Stimulated activated CD8-positive, alpha-beta memory T cell treated with anti-CD3 and anti-CD28 coated beads, Interleukin-12 subunit alpha, Interleukin-12 subunit beta, amount 100 ng/mL, for 1 hour (primary cell): ENCODE data around the gene ARMH1.
A peak's percentile ranks its signal among the peaks of the same experiment; 100 is the strongest.
"Not testable (repeated sequence)": the region's sequence is repeated elsewhere in the genome, so short reads cannot be mapped to it uniquely, and the experiment has no call there.

ENCODE experiments used
- DNase-seq: peaks from one replicate; pipeline ENCODE4 v3.0.0-alpha.2; 2020; ENCODE audit warnings: low read depth

Gene ARMH1

DNA sequence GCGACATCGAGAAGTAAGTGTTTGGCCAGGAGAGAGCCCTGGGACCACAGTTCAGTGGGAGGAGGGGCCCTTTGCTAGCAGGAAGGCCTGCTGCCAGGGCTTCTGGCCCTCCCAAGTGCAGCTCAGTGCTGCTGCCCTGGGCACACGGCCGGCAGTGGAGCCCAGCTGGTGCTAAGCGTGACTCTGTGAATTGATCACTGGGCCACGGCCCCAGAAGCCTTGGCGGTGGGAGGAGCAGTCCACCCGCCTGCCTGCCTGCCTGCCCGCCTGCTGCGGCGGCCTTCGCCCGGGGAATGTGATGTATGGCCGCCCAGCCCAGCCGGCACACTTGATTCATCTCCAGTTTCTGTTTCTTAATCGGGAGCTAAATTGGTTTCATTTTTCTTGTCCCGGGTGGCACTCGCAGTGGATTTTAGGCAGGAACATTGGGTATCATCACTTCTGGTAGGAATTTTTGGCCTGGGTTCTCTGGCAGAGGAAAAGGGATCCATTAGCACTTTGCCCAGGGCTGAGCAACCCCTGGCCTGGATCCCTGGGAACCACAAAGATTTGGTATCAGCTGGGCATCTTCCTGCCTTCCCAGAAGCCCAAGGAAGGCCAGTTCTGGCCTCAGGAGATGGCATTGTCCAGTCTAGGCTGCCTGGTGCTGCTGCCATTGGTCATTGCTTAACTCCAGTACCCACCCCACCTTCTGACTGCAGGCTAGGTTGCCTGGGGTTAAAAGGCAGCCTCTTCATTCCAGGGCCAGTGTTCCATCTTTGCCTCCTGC is 28.9 kb upstream of the ARMH1 start:
- no peak for DNase-seq

DNA sequence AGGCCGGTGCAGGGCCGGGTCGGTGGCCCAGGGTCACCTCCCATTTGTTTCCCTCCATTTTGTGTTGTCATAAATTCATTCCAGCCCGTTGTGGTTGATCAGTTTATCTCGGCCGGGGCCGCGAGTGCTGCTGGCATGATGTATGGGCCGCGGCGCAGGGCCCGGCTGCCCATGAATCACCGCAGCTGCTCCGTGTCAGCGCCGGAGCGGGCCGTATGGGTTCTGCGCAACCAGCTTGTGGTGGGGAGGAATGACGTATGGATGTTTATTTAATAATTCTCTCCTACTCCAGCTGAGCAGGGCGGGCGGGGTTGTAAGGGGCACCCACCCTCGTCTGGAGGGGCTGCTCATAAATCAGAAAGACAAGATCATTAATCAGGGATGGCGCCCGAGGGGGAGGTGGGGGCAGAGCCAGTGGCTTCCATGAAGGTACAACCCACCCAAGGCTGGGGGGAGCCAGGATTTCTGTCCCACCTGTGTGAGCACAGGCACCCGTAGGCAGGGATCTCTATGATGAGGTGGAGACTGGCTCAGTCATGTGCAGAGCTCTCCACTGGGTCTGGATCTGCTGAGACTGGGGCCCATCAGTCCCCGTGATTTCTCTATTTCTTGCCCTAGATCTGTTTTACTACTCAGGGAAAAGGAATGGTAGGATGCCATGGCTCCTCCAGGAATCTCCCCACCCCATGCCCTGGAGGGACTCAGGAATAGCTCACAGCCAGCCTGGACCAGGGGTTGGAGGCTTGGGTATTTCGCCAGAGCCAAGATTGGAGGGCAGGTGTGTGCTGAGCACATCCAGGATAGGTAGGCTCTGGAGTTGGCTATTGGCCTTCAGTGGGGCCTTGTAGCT is 28.0 kb upstream of the ARMH1 start:
- no peak for DNase-seq

DNA sequence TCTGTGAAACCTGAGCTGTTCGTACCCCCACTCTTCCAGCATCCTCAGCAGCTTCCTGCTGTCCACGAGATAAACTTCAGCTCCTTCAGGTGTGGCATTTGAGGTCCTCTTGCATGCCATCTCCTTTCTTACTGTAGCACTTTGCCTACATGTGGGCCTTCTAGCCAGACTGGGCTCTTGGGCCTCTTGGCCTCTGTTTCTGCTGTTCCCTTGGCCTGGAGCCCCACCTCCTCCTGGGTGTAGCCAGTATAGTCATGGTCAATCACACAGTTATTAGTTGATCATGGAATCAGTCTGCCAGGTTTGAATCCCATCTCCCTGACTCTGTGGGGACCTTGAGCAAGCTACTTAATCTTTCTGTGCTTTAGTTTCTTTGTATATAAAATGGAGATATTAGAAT is 26.6 kb upstream of the ARMH1 start:
- DNase-seq = no peak

DNA sequence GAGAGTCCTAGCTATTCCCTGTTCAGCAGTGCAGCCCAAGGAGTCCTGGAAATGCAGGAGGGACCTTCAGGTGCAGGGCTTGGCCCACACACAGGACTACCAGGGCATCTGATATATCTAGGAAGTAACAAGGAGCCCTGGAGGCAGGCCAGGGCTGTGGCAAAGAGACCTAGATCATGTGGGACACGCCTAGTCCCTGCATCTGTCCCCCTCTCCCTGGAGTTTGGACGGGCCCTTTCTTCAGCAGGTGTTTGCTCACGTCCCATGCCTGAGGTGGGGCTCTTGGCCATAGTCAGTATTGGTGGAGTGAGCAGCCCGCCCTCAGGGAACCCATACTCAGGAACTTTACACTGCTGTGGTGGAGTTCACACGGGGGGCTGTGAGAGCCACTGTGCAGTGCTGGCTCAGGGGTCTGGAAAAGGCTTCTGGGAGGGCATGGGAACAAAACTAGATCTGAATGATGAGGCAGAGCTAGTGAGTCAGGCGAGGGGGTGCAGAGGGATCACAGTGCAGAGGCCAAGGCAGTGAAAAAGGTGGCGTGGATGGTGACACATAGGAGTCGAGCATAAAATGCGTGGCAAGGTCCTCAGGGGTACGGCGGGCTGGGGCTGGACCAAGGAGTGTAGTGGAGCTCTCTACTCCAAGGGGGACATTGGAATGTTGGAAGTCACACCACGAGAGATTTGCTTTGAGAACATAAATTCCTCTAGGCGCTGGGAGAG is 25.8 kb upstream of the ARMH1 start:
- DNase-seq = no peak

DNA sequence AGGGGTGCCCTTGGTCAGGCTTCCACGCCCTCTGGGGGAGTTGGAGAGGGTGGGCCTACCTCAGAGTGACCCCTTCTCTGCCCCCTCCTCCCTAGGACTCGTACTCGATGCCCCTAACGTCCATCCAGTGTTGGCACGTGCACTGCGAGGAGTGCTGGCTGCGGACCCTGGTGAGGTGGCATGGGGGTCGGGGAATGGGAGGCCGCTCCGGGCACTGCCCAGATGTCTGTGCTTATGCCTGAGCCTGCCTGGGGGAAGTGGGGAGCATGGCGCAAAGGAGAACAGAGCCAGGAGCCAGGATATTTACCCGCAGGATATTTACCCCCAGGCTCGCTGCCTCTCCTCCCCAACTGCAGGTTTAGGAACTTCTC is 24.7 kb upstream of the ARMH1 start:
- DNase-seq = no peak

DNA sequence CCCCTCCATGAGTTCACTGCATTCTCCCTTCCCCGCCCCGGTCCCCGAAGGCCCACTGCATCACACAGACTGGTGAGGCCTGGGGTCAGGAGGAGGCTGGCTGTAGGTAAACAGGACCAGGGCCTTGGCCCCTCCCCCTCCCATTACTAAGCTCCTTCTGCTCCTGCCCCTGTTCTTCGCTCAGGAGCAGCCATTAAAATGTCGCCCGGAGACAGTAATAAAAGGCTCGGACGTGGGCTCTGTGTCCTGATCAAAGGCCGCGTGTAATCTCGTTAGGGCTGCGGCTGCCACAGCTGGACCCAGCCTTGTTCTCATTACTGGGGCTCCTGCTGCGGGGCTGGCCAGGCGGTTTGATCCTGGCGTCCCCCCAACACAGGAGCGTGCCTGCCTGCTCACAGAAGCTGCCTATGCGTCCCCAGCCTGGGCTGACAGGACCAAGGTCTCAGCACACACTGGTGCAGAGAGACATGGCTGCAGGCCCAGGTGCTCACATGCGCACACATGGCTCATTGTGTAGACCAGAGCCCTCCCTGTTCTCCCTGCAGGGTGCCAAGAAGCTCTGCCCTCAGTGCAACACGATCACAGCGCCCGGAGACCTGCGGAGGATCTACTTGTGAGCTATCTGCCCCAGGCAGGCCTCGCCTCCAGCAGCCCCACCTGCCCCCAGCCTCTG is 24.2 kb upstream of the ARMH1 start:
- no peak for DNase-seq

DNA sequence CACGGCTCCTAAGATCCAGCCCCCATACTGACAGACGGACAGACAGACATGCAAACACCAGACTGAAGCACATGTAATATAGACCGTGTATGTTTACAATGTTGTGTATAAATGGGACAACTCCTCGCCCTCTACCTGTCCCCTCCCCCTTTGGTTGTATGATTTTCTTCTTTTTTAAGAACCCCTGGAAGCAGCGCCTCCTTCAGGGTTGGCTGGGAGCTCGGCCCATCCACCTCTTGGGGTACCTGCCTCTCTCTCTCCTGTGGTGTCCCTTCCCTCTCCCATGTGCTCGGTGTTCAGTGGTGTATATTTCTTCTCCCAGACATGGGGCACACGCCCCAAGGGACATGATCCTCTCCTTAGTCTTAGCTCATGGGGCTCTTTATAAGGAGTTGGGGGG is 23.4 kb upstream of the ARMH1 start:
- DNase-seq = no peak

DNA sequence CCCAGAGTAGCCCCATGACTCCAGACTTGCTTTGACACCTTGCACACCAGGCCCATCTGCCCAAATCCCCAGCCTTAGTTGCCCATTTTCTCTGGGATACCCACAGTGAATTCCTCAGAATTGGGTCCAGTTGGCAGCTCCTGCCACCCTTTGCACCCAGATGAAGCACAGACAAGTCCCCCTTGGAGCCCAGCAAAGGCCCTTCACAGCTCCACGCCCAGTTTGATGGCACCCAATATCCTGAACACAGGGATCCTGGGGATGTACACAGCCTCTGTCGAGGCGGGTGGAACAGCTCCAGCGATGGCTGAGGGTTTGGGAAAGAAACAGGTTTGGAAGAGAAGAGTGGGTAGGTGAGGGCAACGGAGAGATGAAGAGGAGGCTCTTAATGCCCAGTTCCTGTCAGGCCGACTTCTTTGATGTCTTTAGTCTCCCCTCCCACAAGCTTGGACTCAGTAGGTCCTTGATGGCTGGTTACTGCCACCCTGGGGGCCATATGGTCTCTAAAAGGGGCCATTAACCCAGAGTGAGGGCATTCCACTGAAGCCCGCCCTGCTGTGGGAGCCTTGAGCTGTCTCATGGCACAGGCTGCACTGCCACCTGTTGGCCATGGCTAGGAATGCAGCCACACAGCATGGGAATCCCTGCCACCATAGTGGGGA is 21.9 kb upstream of the ARMH1 start:
- peak; percentile 59 for DNase-seq

DNA sequence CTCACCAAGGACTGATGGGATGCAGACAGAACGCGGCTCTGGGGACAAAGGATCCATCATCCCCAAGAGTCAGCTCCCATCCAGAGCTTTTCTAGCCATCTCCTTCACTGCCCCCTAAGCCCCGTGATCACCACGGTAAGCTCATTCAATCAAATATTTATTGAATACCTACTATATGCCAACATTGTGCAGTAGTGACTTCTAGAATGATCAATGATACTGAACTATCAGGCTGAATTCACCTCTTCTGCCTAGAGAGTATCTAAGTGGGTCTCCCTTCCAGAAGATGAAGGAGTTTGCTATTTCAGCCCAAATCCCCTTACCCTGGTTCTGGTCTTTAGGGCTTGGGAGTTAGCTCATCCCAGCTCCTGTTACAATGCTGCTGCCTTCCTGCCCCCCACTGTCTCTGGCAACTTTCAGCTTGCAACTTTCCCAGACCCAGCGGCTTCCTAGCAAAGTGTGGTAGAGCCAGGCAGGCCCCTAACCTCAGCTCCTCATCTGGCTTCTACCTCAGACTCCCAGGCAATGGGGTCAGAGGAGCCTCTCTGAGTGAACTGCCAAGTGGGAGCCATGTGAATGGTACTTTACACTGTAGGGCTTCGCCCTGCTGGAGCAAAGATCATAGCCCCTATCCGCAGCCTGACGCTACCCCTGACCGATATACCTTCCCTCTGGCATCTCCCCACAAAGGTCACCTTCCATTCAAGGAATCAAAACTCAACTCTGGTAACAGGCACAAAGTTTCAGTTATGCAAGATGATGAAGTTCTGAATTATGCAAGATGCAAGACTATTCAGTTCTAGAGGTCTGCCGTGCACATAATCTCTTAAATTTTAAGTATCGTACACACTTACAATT is 21.2 kb upstream of the ARMH1 start:
- DNase-seq = no peak

DNA sequence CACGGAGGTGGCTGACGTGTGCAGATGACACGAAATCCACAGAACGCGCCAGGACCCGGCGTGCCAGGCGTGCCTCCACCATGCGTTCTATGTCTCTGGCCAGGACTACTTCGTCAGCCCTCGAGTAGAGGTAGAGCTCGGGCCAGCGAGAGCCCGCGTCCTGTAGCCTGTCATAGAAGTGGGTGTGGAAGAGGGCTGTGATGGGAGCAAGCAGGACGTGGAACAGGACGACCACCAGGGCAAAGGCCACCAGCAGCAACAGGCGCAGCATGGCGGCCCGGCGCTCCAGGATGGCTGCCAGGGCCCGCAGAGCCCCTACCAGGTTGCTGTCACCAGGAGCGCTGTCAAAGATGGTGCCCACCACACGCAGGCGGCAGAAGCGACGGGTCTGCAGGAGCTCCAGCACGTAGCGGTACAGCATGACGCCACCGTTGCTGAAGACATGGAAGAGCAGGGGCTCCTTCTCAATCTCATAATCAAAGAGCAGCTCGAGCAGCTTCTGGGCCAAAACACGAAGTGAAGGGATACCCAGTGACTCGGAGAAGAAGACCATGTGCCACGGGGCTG is 19.8 kb upstream of the ARMH1 start:
- DNase-seq = no peak

DNA sequence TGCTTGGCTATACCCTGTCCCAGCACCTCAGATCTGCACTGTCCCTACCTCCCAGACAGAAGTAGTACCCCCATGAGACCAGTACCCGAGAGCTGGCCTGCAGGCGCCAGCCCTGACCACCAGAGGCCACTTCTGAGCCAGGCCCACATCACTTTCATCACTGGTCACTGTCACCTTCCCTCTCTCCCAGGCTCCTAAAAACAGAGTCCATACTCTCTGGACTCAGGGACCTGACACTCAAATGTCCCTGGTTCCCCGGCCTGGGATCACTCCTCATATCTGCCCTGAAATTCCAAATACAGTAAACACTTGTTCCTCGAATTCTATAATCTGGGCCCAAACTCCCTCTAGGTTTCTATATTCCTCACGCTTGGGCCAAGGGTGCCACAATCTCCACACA is 18.9 kb upstream of the ARMH1 start:
- no peak for DNase-seq

DNA sequence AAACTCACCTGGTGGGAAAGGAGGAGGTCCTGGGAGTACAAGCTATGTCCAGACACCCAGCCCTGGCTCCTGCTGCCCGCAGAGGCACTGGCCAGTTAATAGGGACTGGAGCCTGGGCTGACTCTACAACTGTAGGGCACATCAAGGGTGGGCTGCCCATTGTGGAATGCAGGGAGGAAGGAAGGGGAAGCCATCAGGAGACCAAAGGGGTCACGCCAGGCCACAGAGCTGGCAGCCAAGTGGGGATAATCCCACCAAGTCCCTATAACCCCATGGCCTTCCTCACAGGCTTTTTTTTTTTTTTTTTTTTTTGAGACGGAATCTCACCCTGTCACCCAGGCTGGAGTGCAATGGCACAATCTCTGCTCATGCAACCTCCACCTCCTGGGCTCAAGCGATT is 14.9 kb upstream of the ARMH1 start:
- no peak for DNase-seq

DNA sequence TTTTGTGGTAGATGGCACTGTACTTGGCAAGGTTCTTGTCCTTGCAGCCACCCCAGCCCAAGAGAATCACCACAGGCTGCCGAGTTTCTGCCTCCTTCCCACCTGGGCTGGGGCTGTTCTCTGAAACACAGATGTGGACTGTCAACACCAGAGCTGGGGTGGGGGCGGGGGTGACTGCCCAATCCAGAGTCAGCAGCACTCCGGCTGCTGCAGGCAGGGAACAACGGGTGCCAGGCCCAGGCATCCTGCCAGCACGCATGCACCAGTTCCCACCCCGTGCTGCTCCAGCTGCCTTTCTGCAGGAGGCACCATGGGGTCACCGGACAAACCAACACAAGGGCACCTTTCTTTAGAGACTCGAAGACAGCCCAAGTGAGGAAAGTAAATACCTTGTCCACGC is 14.3 kb upstream of the ARMH1 start:
- DNase-seq = no peak

DNA sequence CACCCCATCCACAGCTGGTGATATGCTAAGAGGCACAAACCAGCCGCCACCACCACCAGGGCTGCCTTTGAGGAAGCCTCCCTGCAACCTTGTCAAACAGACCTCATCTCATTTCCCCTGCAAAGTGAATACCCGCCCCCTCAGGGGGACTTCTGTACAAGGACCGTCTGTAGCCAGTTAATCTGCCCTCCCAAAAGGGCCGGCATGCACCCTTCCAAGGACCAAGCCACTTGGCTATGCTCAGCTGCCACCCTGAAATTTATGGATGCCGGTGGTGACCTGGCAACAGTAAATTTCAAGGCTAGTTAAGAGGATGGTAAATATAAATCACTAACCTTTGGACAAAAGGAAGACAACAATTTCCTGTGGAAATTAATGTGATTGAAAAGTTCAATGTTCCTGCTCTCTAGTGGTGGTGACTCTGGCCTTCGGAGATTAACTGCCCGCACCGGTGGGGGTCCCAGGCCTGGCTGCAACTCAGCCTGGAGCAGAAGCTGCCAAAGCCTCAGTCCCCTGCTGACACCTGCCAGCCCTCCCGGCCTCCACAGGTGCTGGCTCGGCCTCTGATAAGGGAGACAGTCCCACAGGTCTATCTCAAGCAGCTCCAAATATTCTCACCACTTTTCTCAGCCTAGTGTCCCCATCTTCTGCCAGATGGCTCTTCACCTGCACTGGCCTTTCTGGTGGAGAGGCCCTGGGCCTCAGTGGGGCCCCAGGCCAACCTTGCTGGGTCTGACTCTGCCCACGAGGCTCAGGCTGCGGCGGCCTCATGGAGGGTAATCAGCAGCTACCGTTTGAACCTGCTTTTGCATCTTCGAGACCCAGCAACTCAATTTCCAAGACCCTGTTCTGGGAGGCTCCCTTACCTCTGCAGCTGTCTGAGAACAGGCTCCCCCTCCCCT is 12.5 kb upstream of the ARMH1 start:
- no peak for DNase-seq

DNA sequence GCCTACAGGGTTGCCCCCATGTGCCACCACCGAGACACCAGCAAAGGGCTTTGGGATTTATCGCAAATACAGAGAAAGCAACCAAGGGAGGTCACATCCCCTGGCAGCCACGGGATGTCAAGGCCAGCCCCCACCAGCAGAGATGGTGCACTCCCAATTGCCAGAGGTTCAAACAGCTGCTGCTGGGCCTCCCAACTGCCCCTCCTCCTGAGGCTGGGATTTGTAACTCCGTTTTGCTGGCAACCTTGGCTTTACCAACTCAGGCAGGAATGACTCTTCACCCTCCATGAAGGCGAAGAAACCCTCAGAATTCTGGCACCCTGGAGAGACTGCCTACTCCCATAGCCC is 11.9 kb upstream of the ARMH1 start:
- DNase-seq = no peak

DNA sequence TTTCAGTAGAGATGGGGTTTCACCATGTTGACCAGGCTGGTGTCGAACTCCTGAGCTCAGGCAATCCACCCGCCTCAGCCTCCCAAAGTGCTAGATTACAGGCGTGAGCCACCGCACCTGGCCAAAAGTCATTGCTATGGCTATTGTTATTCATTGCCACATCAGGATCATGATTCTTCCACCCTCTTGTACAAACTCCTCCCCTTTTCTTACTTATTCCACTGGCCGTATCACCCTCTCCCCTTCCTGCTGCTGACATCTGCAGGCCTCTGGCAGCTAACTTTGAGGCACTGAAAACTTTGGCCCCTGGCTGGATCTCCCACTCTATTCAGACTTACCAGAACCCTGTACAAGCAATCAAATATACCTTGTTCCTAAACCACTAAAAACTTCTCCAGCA is 11.1 kb upstream of the ARMH1 start:
- no peak for DNase-seq

DNA sequence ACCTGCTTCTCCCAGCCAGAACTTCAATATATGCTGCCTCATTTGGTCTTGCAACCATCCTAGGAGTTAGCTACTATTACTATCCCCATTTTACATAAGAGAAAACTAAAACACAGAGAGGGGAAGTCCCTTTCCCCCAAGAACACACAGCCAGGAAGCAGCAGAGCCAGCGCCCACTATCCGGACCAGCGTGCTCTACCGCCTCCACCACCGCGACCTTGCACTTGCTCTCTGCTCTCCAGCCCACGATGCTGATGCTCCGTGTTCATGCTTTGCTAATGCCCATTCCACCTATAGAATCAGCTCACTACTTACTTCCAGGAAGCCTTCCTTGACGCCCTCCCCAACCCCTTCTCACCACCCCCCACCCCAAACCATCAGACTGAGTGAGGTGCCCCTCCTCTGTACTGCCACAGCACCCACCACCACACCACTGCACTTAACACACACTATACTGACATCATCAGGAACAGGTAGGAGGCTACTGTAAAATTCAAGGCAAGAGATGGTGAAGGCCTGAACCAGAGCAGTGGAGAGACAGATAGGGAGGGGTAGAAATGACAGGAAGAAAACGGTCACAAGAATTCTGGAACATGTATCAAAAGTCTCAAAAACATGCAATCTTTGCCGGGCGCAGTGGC is 9.7 kb upstream of the ARMH1 start:
- DNase-seq = no peak

DNA sequence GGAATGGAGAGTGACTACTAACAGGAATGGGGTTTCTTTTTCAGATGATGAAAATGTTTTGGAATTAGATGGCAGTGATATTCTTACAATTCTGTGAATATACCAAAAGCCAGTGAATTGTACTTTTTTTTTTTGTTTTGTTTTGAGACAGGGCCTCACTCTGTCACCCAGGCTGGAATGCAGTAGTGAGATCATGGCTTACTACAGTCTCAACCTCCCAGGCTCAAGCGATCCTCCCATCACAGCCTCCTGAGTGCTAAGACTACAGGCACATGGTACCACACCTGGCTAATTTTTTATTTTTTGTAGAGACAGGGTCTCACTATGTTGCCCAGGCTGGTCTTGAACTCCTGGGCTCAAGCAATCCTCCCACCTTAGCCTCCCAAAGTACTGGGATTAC is 7.8 kb upstream of the ARMH1 start:
- not testable (repeated sequence) for DNase-seq
